ENCODE measurements around the gene DICER1.

DICER1 gene

GRCh38 chr14:95061317-95062093 is 95.8 kb downstream of the DICER1 start:
- DNase-seq (ENCODE audit: low read depth in 2 of 2), result no peak

- no peak for DNase-seq (ENCODE audit: low read depth in 2 of 2)
These were observed 98.2 kb downstream of the DICER1 start for GRCh38 chr14:95059126-95059525.

- no peak for DNase-seq (ENCODE audit: low read depth in 2 of 2)
These were observed 98.8 kb downstream of the DICER1 start for GRCh38 chr14:95058491-95058890.

GRCh38 chr14:95057851-95058250 is 99.5 kb downstream of the DICER1 start:
- no peak for DNase-seq (ENCODE audit: low read depth in 2 of 2)

GRCh38 chr14:95057147-95057546 is 100.2 kb downstream of the DICER1 start:
- DNase-seq (ENCODE audit: low read depth in 2 of 2), result no peak

- DNase-seq (ENCODE audit: low read depth in 2 of 2), result no peak
These were observed 100.9 kb downstream of the DICER1 start for GRCh38 chr14:95056476-95056875.

GRCh38 chr14:95055318-95055717 is 102.0 kb downstream of the DICER1 start:
- DNase-seq (ENCODE audit: low read depth in 2 of 2), result no peak

GRCh38 chr14:95054346-95055280 is 102.7 kb downstream of the DICER1 start:
- DNase-seq (ENCODE audit: low read depth in 2 of 2), result no peak

- no peak for DNase-seq (ENCODE audit: low read depth in 2 of 2)
These were observed 105.2 kb downstream of the DICER1 start for GRCh38 chr14:95052016-95052585.

- no peak for DNase-seq (ENCODE audit: low read depth in 2 of 2)
These were observed 107.4 kb downstream of the DICER1 start for GRCh38 chr14:95049952-95050351.

GRCh38 chr14:95048771-95049312 is 108.5 kb downstream of the DICER1 start:
- DNase-seq (ENCODE audit: low read depth in 2 of 2), result no peak

- DNase-seq (ENCODE audit: low read depth in 2 of 2), result no peak
These were observed 109.6 kb downstream of the DICER1 start for GRCh38 chr14:95047754-95048153.

- DNase-seq (ENCODE audit: low read depth in 2 of 2), result no peak
These were observed 110.3 kb downstream of the DICER1 start for GRCh38 chr14:95046711-95047681.

- DNase-seq (ENCODE audit: low read depth in 2 of 2), result no peak
These were observed 111.4 kb downstream of the DICER1 start for GRCh38 chr14:95045836-95046430.

GRCh38 chr14:95045106-95045701 is 112.1 kb downstream of the DICER1 start:
- DNase-seq (ENCODE audit: low read depth in 2 of 2), result no peak

GRCh38 chr14:95044463-95045105 is 112.7 kb downstream of the DICER1 start:
- DNase-seq (ENCODE audit: low read depth in 2 of 2), result no peak

GRCh38 chr14:95043732-95044462 is 113.4 kb downstream of the DICER1 start:
- DNase-seq (ENCODE audit: low read depth in 2 of 2), result no peak

- DNase-seq (ENCODE audit: low read depth in 2 of 2), result no peak
These were observed 114.0 kb downstream of the DICER1 start for GRCh38 chr14:95043314-95043713.

- no peak for DNase-seq (ENCODE audit: low read depth in 2 of 2)
These were observed 115.8 kb downstream of the DICER1 start for GRCh38 chr14:95041477-95042020.

Data from stimulated activated CD4-positive, alpha-beta T cell treated with anti-CD3 and anti-CD28 coated beads, Interleukin-1b, Interleukin-23, amount 100 ng/mL, for 1 hour (primary cell).